Loucy (cell line): ENCODE measurements around the gene HPCAL4.

ENCODE experiments used
- H2AFZ ChIP-seq: fragments of 200-600 bp; sonication (generic); 2 replicates; pipeline ENCODE4 v1.6.0; 2016; ENCODE audit warnings: antibody characterized with exemption, mild to moderate bottlenecking, low read length, moderate library complexity
- H3F3A ChIP-seq: fragments of 200-600 bp; 2 replicates; pipeline ENCODE4 v1.6.0; 2016; ENCODE audit warnings: antibody characterized with exemption, low read depth, mild to moderate bottlenecking
- H3K27me3 ChIP-seq: fragments of 200-600 bp; sonication (generic); 2 replicates; pipeline ENCODE4 v1.6.1; 2014; ENCODE audit warnings: low read length, mild to moderate bottlenecking; ENCODE audit not compliant: insufficient read depth, poor library complexity, severe bottlenecking
- H3K36me3 ChIP-seq: fragments of 200-600 bp; sonication (generic); 2 replicates; pipeline ENCODE4 v1.6.1; 2016; ENCODE audit warnings: low read length; ENCODE audit not compliant: insufficient read depth
- H3K4me1 ChIP-seq: fragments of 200-600 bp; sonication (generic); 2 replicates; pipeline ENCODE4 v1.5.1; 2014; ENCODE audit warnings: low read length, mild to moderate bottlenecking; ENCODE audit not compliant: insufficient read depth, poor library complexity, severe bottlenecking
- H3K4me2 ChIP-seq: fragments of 200-600 bp; sonication (generic); 2 replicates; pipeline ENCODE4 v1.6.0; 2014; ENCODE audit warnings: antibody characterized with exemption, low read length, low read depth, mild to moderate bottlenecking; ENCODE audit not compliant: poor library complexity, severe bottlenecking
- H3K4me3 ChIP-seq: fragments of 200-600 bp; sonication (generic); 2 replicates; pipeline ENCODE4 v1.5.1; 2014; ENCODE audit warnings: low read length, mild to moderate bottlenecking, mixed read lengths; ENCODE audit not compliant: poor library complexity, severe bottlenecking
- H3K79me2 ChIP-seq: fragments of 200-600 bp; sonication (generic); 2 replicates; pipeline ENCODE4 v1.6.1; 2014; ENCODE audit warnings: low read length; ENCODE audit not compliant: insufficient read depth
- H3K9ac ChIP-seq: fragments of 200-600 bp; sonication (generic); 2 replicates; pipeline ENCODE4 v1.6.0; 2014; ENCODE audit warnings: mild to moderate bottlenecking, low read depth, low read length, moderate library complexity; ENCODE audit not compliant: poor library complexity, severe bottlenecking
- H3K9me2 ChIP-seq: fragments of 200-600 bp; sonication (generic); replicated peaks from 2 replicates; pipeline ENCODE4 v1.6.1; 2016; ENCODE audit warnings: low read depth, low read length, mixed read lengths
- H3K9me3 ChIP-seq: fragments of 200-600 bp; sonication (generic); 2 replicates; pipeline ENCODE4 v1.6.1; 2014; ENCODE audit warnings: mild to moderate bottlenecking, antibody characterized with exemption, low read length, low read depth; ENCODE audit not compliant: insufficient read depth
- H4K20me1 ChIP-seq: fragments of 200-600 bp; sonication (generic); 2 replicates; pipeline ENCODE4 v1.6.0; 2014; ENCODE audit warnings: antibody characterized with exemption, low read length, mild to moderate bottlenecking; ENCODE audit not compliant: insufficient read depth, poor library complexity, severe bottlenecking
- EZH2phosphoT487 ChIP-seq: fragments of 200-600 bp; IDR thresholded peaks from 2 replicates; pipeline ENCODE4 v1.6.1; 2018; ENCODE audit warnings: antibody characterized with exemption, mild to moderate bottlenecking, moderate library complexity, borderline replicate concordance
- TF ChIP-seq, protein P1 (sequence below): fragments of 200-600 bp; sonication (generic); conservative IDR thresholded peaks from 2 replicates; pipeline ENCODE4 v1.5.1; 2014; ENCODE audit warnings: mild to moderate bottlenecking, antibody characterized with exemption, low read length

The HPCAL4 gene

DNA sequence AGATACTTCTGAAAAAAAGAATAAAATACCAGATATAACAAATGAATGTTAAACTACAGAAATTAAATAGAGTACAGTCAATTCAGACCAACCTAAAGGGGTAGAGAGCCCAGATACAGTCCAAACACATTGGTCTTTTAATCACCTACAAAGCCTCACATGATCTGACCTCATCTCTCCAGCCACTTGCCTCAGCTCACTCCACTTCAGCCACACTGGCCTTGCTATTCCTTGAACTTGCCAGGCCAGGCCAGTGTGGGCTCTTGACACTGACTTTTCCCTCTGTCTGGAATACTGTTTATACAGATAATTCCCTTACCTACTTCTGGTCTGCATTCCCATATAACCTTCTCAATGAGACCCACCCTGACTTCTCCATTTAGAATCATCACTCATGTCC is 30.4 kb upstream of the HPCAL4 start:
- no peak overlapping the region for H3K9ac ChIP-seq

DNA sequence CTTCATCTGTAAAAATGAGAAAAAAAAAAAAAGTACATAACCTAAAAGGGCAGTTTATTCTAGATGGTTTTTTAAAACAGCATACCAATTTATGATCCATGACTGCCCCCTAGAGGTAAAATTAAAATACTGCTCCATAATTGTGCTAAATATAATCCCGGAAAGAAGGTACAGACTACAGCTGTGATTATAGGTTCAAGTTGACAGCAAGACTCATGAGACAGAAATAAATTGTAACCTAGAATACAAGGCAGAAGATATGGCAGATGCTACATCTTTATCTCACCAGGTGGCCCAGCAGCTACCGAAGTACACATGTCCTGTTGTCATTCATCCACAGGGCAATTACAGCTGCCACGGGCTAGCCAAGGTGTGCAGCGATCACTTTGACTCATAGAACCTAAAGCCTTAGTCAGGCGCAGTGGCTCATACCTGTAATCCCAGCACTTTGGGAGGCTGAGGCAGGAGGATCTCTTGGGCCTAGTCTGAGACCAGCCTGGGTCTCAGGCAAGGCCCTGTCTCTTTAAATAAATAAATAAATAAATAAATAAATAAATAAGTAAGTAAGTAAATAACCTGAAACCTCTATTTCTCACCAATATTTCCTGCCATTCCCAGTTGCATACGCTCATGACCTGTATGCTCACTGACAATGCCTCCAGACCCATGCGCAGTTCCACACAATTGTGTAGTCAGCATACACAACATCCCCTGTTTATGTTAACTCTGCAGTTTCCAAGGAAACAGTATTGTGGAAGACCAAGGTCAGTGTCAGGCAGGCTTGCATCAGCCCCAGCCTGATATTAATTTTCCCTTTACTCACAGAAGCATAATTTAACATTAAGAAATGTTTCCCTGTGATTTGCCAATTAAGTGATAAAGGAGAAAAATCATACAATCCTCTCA is 29.1 kb upstream of the HPCAL4 start:
- Histone ChIP-seq H2AFZ (no peak overlapping the region), H3K4me2 (no peak overlapping the region), H3K9me2 (no peaks in the 10 kb centered on the region), H3K36me3 (no peaks in the 10 kb centered on the region), H3K4me3 (no peak overlapping the region), H3K79me2 (no peaks in the 10 kb centered on the region), H3K4me1 (no peaks in the 10 kb centered on the region), H3F3A (no peaks in the 10 kb centered on the region), H4K20me1 (no peaks in the 10 kb centered on the region), H3K27me3 (no peaks in the 10 kb centered on the region), H3K9ac (no peak overlapping the region), H3K9me3 (no peaks in the 10 kb centered on the region)
- no peak for TF ChIP-seq EZH2phosphoT487
- TF ChIP-seq, protein P1, sequence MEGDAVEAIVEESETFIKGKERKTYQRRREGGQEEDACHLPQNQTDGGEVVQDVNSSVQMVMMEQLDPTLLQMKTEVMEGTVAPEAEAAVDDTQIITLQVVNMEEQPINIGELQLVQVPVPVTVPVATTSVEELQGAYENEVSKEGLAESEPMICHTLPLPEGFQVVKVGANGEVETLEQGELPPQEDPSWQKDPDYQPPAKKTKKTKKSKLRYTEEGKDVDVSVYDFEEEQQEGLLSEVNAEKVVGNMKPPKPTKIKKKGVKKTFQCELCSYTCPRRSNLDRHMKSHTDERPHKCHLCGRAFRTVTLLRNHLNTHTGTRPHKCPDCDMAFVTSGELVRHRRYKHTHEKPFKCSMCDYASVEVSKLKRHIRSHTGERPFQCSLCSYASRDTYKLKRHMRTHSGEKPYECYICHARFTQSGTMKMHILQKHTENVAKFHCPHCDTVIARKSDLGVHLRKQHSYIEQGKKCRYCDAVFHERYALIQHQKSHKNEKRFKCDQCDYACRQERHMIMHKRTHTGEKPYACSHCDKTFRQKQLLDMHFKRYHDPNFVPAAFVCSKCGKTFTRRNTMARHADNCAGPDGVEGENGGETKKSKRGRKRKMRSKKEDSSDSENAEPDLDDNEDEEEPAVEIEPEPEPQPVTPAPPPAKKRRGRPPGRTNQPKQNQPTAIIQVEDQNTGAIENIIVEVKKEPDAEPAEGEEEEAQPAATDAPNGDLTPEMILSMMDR: peak; percentile 76

More for the DNA sequence above, 30.4 kb upstream of the HPCAL4 start:
- Histone ChIP-seq H3F3A (no peaks in the 10 kb centered on the region), H2AFZ (no peak overlapping the region), H3K4me1 (no peaks in the 10 kb centered on the region), H3K9me3 (no peaks in the 10 kb centered on the region), H3K4me3 (no peak overlapping the region), H3K27me3 (peaks cover 7% of the 10 kb centered on the region), H4K20me1 (no peaks in the 10 kb centered on the region), H3K79me2 (no peaks in the 10 kb centered on the region), H3K36me3 (no peaks in the 10 kb centered on the region), H3K9me2 (no peaks in the 10 kb centered on the region), H3K4me2 (no peak overlapping the region)
- no peak for TF ChIP-seq EZH2phosphoT487

- H3K27me3 ChIP-seq: no peaks in the 10 kb centered on the region
- no peaks in the 10 kb centered on the region for H4K20me1 ChIP-seq
- no peaks in the 10 kb centered on the region for H3K36me3 ChIP-seq
- H3K9ac ChIP-seq: no peak overlapping the region
- H3K4me2 ChIP-seq: no peak overlapping the region
- TF ChIP-seq, protein P1: no peak
- TF ChIP-seq EZH2phosphoT487: no peak
- no peaks in the 10 kb centered on the region for H3K9me3 ChIP-seq
- H3K4me3 ChIP-seq: no peak overlapping the region
- H3F3A ChIP-seq: no peaks in the 10 kb centered on the region
- no peaks in the 10 kb centered on the region for H3K4me1 ChIP-seq
- no peaks in the 10 kb centered on the region for H3K9me2 ChIP-seq
- no peaks in the 10 kb centered on the region for H3K79me2 ChIP-seq
- H2AFZ ChIP-seq: no peak overlapping the region
These were observed 26.6 kb upstream of the HPCAL4 start for GRCh38 chr1:39717809-39718208.

GRCh38 chr1:39713557-39713956 is 22.3 kb upstream of the HPCAL4 start:
- H3K4me3 ChIP-seq: no peak overlapping the region
- H3K36me3 ChIP-seq: no peaks in the 10 kb centered on the region
- H3K27me3 ChIP-seq: no peaks in the 10 kb centered on the region
- no peaks in the 10 kb centered on the region for H3K9me3 ChIP-seq
- H3K9me2 ChIP-seq: no peaks in the 10 kb centered on the region
- TF ChIP-seq, protein P1: no peak
- TF ChIP-seq EZH2phosphoT487: no peak
- no peaks in the 10 kb centered on the region for H3K79me2 ChIP-seq
- H3K9ac ChIP-seq: no peak overlapping the region
- no peaks in the 10 kb centered on the region for H4K20me1 ChIP-seq
- H3K4me2 ChIP-seq: no peak overlapping the region
- no peaks in the 10 kb centered on the region for H3F3A ChIP-seq
- no peaks in the 10 kb centered on the region for H3K4me1 ChIP-seq
- no peak overlapping the region for H2AFZ ChIP-seq
